ENCODE data around the gene DENND1A. TPM values are rescaled to one million over a fixed set of nuclear protein-coding genes. Genes with fewer than 3 reads are reported as not detected.
"Not testable (repeated sequence)": the region's sequence is repeated elsewhere in the genome, so short reads cannot be mapped to it uniquely, and the experiment has no call there.

The DENND1A gene, protein sequence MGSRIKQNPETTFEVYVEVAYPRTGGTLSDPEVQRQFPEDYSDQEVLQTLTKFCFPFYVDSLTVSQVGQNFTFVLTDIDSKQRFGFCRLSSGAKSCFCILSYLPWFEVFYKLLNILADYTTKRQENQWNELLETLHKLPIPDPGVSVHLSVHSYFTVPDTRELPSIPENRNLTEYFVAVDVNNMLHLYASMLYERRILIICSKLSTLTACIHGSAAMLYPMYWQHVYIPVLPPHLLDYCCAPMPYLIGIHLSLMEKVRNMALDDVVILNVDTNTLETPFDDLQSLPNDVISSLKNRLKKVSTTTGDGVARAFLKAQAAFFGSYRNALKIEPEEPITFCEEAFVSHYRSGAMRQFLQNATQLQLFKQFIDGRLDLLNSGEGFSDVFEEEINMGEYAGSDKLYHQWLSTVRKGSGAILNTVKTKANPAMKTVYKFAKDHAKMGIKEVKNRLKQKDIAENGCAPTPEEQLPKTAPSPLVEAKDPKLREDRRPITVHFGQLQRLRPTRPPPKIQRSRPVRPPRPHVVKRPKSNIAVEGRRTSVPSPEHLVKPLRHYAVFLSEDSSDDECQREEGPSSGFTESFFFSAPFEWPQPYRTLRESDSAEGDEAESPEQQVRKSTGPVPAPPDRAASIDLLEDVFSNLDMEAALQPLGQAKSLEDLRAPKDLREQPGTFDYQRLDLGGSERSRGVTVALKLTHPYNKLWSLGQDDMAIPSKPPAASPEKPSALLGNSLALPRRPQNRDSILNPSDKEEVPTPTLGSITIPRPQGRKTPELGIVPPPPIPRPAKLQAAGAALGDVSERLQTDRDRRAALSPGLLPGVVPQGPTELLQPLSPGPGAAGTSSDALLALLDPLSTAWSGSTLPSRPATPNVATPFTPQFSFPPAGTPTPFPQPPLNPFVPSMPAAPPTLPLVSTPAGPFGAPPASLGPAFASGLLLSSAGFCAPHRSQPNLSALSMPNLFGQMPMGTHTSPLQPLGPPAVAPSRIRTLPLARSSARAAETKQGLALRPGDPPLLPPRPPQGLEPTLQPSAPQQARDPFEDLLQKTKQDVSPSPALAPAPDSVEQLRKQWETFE
- total RNA-seq: 24.4 TPM

GRCh38 chr9:123929870-123930831, at the start of gene DENND1A:
TSS of gene DENND1A (minus strand) at chr9:123930126. CDS start at chr9:123929905, 221 bp downstream.
- peak; percentile 91 for DNase-seq (ENCODE audit: low spot score)

GRCh38 chr9:123978981-123979380, 49.1 kb upstream of the DENND1A start:
- no peak for DNase-seq (ENCODE audit: low spot score)

DNA sequence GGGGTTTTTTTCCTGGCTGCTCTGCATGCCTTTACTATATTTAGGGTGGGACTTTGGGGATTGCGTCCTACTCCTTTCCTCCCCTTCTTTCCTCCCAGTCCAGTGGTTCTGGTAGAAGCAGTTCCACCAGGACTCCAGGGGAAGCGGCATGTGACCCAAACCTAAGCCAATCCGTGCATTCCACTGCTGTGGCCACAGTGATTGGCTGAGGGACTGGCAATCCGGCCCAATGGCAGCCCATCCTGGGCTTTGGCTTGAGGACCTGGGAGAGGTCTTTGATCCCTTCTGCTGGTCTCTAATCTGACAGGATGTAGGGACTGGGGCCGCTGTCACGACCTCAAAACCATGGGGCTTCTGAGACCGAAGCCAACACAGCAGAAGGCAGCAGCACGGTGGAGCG, 46.7 kb upstream of the DENND1A start:
- DNase-seq (ENCODE audit: low spot score): not testable (repeated sequence)

DNA sequence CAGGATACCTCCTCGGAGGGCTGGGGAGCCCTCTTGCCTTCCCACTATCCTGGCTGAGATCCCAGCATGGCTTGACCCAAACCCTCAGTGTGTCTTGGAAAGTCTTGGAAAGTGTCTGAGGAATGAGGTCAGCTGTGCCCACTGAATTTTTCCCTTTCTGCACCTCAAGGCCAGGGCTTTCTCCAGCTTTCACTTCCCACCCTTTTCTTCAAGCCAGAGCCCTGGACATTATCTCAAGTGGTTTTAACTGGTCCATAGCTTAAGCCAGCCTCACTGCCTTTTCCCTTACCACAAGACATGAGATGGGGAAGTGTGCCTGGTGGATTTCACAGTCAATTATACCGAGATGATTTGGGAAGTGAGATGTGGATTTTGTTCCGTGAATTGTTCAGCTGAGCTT, 45.9 kb upstream of the DENND1A start:
- DNase-seq (ENCODE audit: low spot score): no peak

- DNase-seq (ENCODE audit: low spot score): no peak
These were observed 44.5 kb upstream of the DENND1A start for GRCh38 chr9:123974471-123974870.

DNA sequence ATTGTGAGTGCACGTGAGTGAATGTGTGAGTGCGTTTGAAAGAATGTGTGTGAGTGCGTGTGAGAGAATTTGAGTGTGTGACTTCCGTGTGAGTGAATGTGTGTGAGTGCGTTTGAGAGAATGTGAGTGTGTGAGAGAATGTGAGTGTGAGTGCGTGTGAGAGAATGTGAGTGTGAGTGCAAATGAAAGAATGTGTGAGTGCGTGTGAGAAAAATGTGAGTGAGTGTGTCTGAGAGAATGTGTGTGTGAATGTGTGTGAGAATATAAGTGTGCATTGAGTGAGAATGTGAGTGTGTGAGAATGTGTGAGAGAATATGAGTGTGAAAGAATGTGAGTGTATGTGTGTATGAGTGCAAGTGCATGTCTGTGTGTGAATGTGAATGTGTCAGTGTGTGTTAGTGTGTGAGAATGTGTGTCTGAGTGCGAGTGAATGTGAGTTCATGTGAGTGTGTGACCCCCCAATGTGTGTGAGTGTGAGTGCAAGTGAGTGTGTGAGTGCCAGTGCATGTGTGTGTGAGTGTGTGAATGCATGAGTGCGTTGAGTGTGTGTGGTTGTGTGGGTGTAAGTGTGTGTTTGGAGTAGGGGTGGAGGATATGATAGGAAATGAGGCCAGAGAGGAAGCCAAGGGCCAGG, 43.8 kb upstream of the DENND1A start:
- no peak for DNase-seq (ENCODE audit: low spot score)

- no peak for DNase-seq (ENCODE audit: low spot score)
These were observed 42.7 kb upstream of the DENND1A start for GRCh38 chr9:123972618-123973017.

DNA sequence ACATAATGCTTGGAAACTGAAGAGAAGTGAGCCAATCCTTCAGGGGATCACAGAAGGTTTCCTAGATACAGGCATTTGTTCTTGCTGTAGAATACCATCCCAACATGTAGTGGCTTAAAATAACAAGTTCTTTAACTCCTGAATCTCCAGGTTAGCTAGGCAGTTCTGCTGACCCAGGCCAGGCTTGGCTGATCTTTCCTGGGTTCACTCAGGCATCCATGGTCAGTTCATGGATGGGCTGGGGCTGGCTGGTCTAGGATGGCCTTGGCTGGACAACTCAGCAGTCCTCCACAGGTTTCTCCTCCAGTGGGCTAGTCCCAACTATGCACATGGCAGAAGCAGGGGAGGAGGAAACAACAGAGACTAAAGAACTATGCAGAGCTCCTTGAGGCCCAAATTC, 37.4 kb upstream of the DENND1A start:
- DNase-seq (ENCODE audit: low spot score): no peak

DNA sequence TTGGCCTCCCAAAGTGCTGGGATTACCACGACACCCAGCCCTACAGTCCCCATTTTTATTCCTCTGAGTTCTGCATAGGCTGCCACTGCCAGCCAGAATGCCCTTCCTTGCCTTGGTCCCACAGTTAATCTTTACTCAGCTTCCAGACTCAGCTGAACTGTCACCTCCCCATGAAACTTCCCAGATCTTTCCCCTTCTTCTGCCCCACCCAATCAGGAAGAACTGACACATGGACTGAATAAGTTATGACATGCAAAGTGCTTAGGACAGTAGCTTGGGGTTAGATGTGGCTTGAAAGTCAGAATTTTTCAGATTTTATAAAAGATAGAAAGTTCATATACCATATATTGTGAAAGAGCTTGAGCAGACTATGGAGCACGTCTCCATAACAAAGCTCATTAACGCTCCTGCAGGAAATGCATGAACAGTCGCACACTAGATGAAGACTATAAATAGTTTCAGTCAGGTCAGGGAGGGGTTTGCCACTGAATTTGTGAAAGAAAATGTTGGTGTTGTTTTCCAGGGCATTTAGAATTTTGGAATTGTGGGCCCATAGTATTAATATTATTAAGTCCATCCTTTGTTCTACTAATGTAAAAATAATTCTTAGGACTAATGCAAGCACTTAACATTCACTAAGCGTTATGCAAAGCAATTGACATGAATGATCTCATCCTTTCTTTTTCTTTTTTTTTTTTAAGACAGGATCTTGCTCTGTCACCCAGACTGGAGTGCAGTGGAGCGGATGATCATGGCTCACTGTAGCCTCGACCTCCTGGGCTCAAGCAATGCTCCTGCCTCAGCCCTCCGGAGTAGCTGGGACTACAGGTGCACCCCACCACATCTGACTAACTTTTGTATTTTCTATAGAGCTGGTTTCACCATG, 36.1 kb upstream of the DENND1A start:
- DNase-seq (ENCODE audit: low spot score): no peak

- no peak for DNase-seq (ENCODE audit: low spot score)
These were observed 34.8 kb upstream of the DENND1A start for GRCh38 chr9:123964761-123965160.

- DNase-seq (ENCODE audit: low spot score): no peak
These were observed 31.0 kb upstream of the DENND1A start for GRCh38 chr9:123960965-123961364.

- DNase-seq (ENCODE audit: low spot score): no peak
These were observed 30.4 kb upstream of the DENND1A start for GRCh38 chr9:123960366-123960765.

GRCh38 chr9:123959787-123960186, 29.9 kb upstream of the DENND1A start:
- DNase-seq (ENCODE audit: low spot score): no peak

DNA sequence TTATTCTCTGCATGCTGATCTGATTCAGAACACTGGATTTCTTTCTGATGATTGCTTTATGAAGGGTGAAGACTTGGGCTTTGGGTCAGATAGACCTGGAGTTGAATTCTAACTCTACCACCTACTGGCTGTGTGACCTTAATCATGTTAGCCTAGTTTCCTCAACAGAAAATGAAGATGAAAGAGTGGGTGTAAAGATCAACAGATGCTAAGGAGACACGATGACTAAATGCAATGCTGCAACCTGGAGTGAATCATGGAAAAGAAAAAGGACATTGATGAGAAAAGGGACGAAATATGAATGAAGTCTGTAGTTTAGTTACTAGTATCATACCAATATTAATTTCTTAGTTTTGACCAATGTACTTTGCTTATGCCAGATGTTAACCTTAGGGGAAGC, 27.8 kb upstream of the DENND1A start:
- no peak for DNase-seq (ENCODE audit: low spot score)

- no peak for DNase-seq (ENCODE audit: low spot score)
These were observed 27.3 kb upstream of the DENND1A start for GRCh38 chr9:123957168-123957721.

- no peak for DNase-seq (ENCODE audit: low spot score)
These were observed 25.7 kb upstream of the DENND1A start for GRCh38 chr9:123955637-123956036.

- no peak for DNase-seq (ENCODE audit: low spot score)
These were observed 24.8 kb upstream of the DENND1A start for GRCh38 chr9:123954518-123955280.

DNA sequence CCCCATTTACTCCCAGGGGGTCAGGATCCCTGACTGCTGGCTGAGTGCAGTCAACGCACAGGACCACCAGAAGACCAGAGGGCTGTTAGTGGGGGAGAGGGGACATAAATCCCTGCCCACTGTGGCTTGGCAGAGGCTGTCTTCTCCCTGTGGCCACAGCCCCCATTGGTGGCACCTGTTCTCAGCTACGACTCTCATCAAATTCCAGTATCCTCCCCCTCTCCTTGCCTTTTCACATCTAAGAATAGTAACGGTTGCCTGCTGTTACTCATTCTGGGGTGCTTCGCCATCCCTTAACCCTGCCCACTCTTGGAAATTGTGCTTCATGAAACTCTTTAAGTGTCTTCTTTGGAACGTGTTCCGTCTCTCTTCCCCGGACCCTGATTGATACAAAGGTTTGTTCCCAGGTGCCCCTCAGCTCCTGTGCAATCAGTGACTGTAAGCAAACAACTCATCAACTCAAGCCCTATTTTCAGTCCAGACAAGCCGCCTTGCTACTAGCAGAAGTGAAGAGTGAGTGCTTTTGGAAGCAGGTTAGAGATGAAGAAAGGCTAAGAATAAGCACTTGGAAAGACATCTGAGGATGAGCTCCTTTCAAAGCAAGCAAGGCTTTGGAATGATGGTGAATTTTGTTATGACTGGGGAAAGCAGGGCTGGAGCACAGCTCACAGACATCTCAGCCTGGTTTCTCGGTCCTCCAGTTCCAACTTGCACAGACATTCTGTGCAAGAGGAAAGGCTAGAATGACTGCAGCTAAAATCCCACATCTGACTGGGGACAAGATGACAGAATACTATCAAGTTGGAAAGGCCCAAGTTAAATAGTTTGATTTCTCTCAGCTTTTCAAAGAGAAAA, 22.9 kb upstream of the DENND1A start:
- DNase-seq (ENCODE audit: low spot score): no peak
